ENCODE data around the gene LMNTD1. TPM values are rescaled to one million over a fixed set of nuclear protein-coding genes. Genes with fewer than 3 reads are reported as not detected.

The LMNTD1 gene
- total and polyA plus RNA-seq, 2 of the 4 experiments (the other 2 are of a cell fraction), result 1.5 to 4.3 TPM

GRCh38 chr12:25427337-25428249 is 125.5 kb downstream of the LMNTD1 start:
- CTCF ChIA-PET, result no interaction called here
- TF ChIP-seq POLR2A (IDR thresholded peaks at IDR 0.05; ENCODE audit: low read depth, low read length), result no peak
- TF ChIP-seq RAD21 (IDR thresholded peaks at IDR 0.05; ENCODE audit: low read length), result no peak
- no peak for TF ChIP-seq CTCF (conservative IDR thresholded peaks at IDR 0.05; ENCODE audit: low read depth, low read length)
- TF ChIP-seq CEBPB (IDR thresholded peaks at IDR 0.05; ENCODE audit: low read depth, low read length), result peak; percentile 60
- no peak for TF ChIP-seq RCOR1 (IDR thresholded peaks at IDR 0.05; ENCODE audit: insufficient replicate concordance, low read length)
- TF ChIP-seq MXI1 (IDR thresholded peaks at IDR 0.05; ENCODE audit: borderline replicate concordance, low read depth, low read length), result no peak
- TF ChIP-seq ELK1 (IDR thresholded peaks at IDR 0.05; ENCODE audit: borderline replicate concordance, low read depth, low read length), result no peak
- TF ChIP-seq MAFK (IDR thresholded peaks at IDR 0.05; ENCODE audit: low read depth, low read length), result no peak
- TF ChIP-seq MAZ (IDR thresholded peaks at IDR 0.05; ENCODE audit: borderline replicate concordance, low read depth, low read length), result no peak
- TF ChIP-seq NFE2L2 (IDR thresholded peaks at IDR 0.05; ENCODE audit: low read depth, low read length), result no peak
- 0 out of 2 replicates have a peak, but pooled peaks have one; percentile 18 for TF ChIP-seq FOS (IDR thresholded peaks at IDR 0.05; ENCODE audit: low read depth, low read length)
- no peak for TF ChIP-seq USF2 (IDR thresholded peaks at IDR 0.05; ENCODE audit: low read depth, low read length)
- no peak for TF ChIP-seq CHD1 (IDR thresholded peaks at IDR 0.05; ENCODE audit: low read depth, low read length)
- no peak overlapping the region for H3K56ac ChIP-seq (ENCODE audit: extremely low read depth, insufficient read depth, low read length)
- no peak overlapping the region; the same call in 1 of the 2 replicates for H4K5ac ChIP-seq (ENCODE audit: low read depth, low read length)
- no peaks in the 10 kb centered on the region for H3K9me3 ChIP-seq (ENCODE audit: control insufficient read depth, insufficient read depth, low read length)
- H3K18ac ChIP-seq (ENCODE audit: low read depth, low read length), result peak overlapping the region; percentile 69; the same call in 1 of the 2 replicates
- no peaks in the 10 kb centered on the region for H3K27me3 ChIP-seq (ENCODE audit: control insufficient read depth, insufficient read depth, low read length)
- H3K9me1 ChIP-seq (ENCODE audit: insufficient read depth, low read length), result peaks cover 6% of the 10 kb centered on the region; the same call in 1 of the 2 replicates
- BruUV-seq (replicated peaks), result no TSS peak
- H2BK20ac ChIP-seq (ENCODE audit: low read depth, low read length), result no peak overlapping the region
- POLR2A ChIA-PET (ENCODE audit: unreplicated experiment), result no interaction called here
- H3K9ac ChIP-seq (ENCODE audit: low read depth, low read length), result no peak overlapping the region
- H2BK120ac ChIP-seq (ENCODE audit: low read depth, low read length), result no peak overlapping the region; the same call in 1 of the 2 replicates
- 0 out of 2 replicates have a peak overlapping the region, but pooled peaks have one; percentile 2 for H2AK5ac ChIP-seq (ENCODE audit: low read depth, low read length)
- H4K91ac ChIP-seq (ENCODE audit: insufficient read depth, low read depth, low read length), result 0 out of 2 replicates have a peak overlapping the region, but pooled peaks have one; percentile 24
- H3K4me1 ChIP-seq (ENCODE audit: control insufficient read depth, insufficient read depth, low read length), result peaks cover 4% of the 10 kb centered on the region
- no peak overlapping the region for H2BK15ac ChIP-seq (ENCODE audit: low read depth, low read length)
- H4K20me1 ChIP-seq (ENCODE audit: insufficient read depth, low read length), result no peaks in the 10 kb centered on the region
- H3K27ac ChIP-seq (ENCODE audit: insufficient read depth, low read length), result no peak overlapping the region
- WGBS, 2 experiments (ENCODE audit: extremely low coverage in 2 of 2, insufficient read length in 1 of 2), result 0% methylated on average over 1 of the region's 2 CpGs; no CpG with 5 or more reads in 1 of the 2 experiments
- H3K79me1 ChIP-seq (ENCODE audit: low read depth in 1 of 2, low read length in 2 of 2), result no peaks in the 10 kb centered on the region
- H3K4me3 ChIP-seq (ENCODE audit: insufficient read depth, low read depth, low read length), result no peak overlapping the region
- H3K23ac ChIP-seq (ENCODE audit: low read depth, low read length), result no peak overlapping the region
- H3K36me3 ChIP-seq (ENCODE audit: control insufficient read depth, insufficient read depth, low read length), result no peaks in the 10 kb centered on the region
- H4K8ac ChIP-seq (ENCODE audit: low read depth in 2 of 2, low read length in 2 of 2), result no peak overlapping the region; a peak in 1 of 4 replicates
- ATAC-seq (ENCODE audit: low read depth) (peak; percentile 63; the same call in 1 of the 2 replicates), DNase-seq (peak; percentile 39)
- dilution Hi-C loops (cut with HindIII; ENCODE audit: low sequenced_read_pairs, unreplicated experiment), result no loop called here
- H2AFZ ChIP-seq (replicated peaks; ENCODE audit: low read length, poor library complexity), result no peak overlapping the region
- peak overlapping the region; percentile 65 for H2BK5ac ChIP-seq (ENCODE audit: low read depth, low read length, poor library complexity, severe bottlenecking)
- H3K14ac ChIP-seq (replicated peaks; ENCODE audit: low read depth, low read length), result no peak overlapping the region
- in situ Hi-C loops (cut with MboI; ENCODE audit: low sequenced_read_pairs), result no loop called here
- peak overlapping the region; percentile 26; the same call in 1 of the 2 replicates for H3K4me2 ChIP-seq (ENCODE audit: low read depth, low read length)
- H3K4ac ChIP-seq (ENCODE audit: low read depth, low read length), result no peak overlapping the region
- no peak overlapping the region for H2AK9ac ChIP-seq (replicated peaks; ENCODE audit: low read depth, low read length, poor library complexity)
- intact Hi-C loops (cut with micrococcal nuclease), result no loop called here

All from IMR-90 (cell line).